Lower lobe of right lung (tissue), 2 donors: ENCODE results near the gene GAB2. TPM values are rescaled to one million over a fixed set of nuclear protein-coding genes. Genes with fewer than 3 reads are reported as not detected.

ENCODE experiments used
- ATAC-seq, 2 donors: fragments of 200-7000 bp; cut with Tn5 transposase; one replicate each; pipeline ENCODE4 v1.9.1; 2020 to 2022; ENCODE audit warnings: mild to moderate bottlenecking in 2 of 2, moderate library complexity in 2 of 2
- DNase-seq: peaks from one replicate; pipeline ENCODE4 v3.0.0-alpha.2; 2020
- H3K27ac ChIP-seq: fragments of 200-600 bp; one replicate; pipeline ENCODE4 v1.8.0; 2022
- H3K27me3 ChIP-seq: fragments of 200-600 bp; one replicate; pipeline ENCODE4 v1.8.0; 2022; ENCODE audit warnings: low read depth
- H3K36me3 ChIP-seq: fragments of 200-600 bp; one replicate; pipeline ENCODE4 v1.8.0; 2022; ENCODE audit warnings: mild to moderate bottlenecking
- H3K4me1 ChIP-seq: fragments of 200-600 bp; one replicate; pipeline ENCODE4 v1.8.0; 2022
- H3K4me3 ChIP-seq: fragments of 200-600 bp; one replicate; pipeline ENCODE4 v1.8.0; 2022; ENCODE audit warnings: mild to moderate bottlenecking
- H3K9me3 ChIP-seq: fragments of 200-600 bp; one replicate; pipeline ENCODE4 v1.8.0; 2022
- CTCF ChIP-seq: fragments of 200-600 bp; IDR thresholded peaks from one replicate; pipeline ENCODE4 v1.8.0; 2022; ENCODE audit warnings: antibody characterized with exemption, mild to moderate bottlenecking
- intact Hi-C: fragments of 100-400 bp; cut with DNase I; formaldehyde crosslinking; loops from one replicate; pipeline ENCODE4 v1.11.0; 2022
- total RNA-seq: library from RNA; stranded (reverse); fragmentation: NEBNext Ultra II Directional; extraction: Animal tissue kit (Norgen Biotek cat#: 25700); gene quantifications from one replicate; pipeline ENCODE4 v1.2.1, GENCODE V29; 2021
- donor health status: DM: no; HTN: yes; CAD: no; lungs with severe emphysema.

The GAB2 gene
- total RNA-seq, 1 donor from 2014 or later, result 64.2 TPM

GRCh38 chr11:78221396-78222315, 196.0 kb downstream of the GAB2 start:
- intact Hi-C loops, result no loop called here
- no peak for ATAC-seq
- H3K27ac ChIP-seq, result no peak overlapping the region
- H3K9me3 ChIP-seq, result no peaks in the 10 kb centered on the region
- no peak overlapping the region for H3K4me3 ChIP-seq
- H3K4me1 ChIP-seq, result no peaks in the 10 kb centered on the region
- no peaks in the 10 kb centered on the region for H3K27me3 ChIP-seq
- H3K36me3 ChIP-seq, result peaks cover 97% of the 10 kb centered on the region
- no peak for DNase-seq
- no peak for TF ChIP-seq CTCF

- no peak for DNase-seq
- intact Hi-C loops, result no loop called here
- no peak for TF ChIP-seq CTCF
- no peak for ATAC-seq
- Histone ChIP-seq H3K27ac (no peak overlapping the region), H3K9me3 (no peaks in the 10 kb centered on the region), H3K36me3 (peaks cover 97% of the 10 kb centered on the region), H3K4me1 (no peaks in the 10 kb centered on the region), H3K27me3 (no peaks in the 10 kb centered on the region), H3K4me3 (no peak overlapping the region)
Measured at GRCh38 chr11:78220218-78221157, 197.1 kb downstream of the GAB2 start.

- H3K9me3 ChIP-seq, result no peaks in the 10 kb centered on the region
- no peaks in the 10 kb centered on the region for H3K4me1 ChIP-seq
- H3K36me3 ChIP-seq, result peaks cover 96% of the 10 kb centered on the region
- DNase-seq (no peak), ATAC-seq (no peak)
- H3K4me3 ChIP-seq, result no peak overlapping the region
- intact Hi-C loops, result no loop called here
- TF ChIP-seq CTCF, result no peak
- no peak overlapping the region for H3K27ac ChIP-seq
- no peaks in the 10 kb centered on the region for H3K27me3 ChIP-seq
Measured at GRCh38 chr11:78219493-78220217, 198.0 kb downstream of the GAB2 start.

GRCh38 chr11:78218707-78219492, 198.7 kb downstream of the GAB2 start:
- Histone ChIP-seq H3K4me1 (no peaks in the 10 kb centered on the region), H3K36me3 (peaks cover 94% of the 10 kb centered on the region), H3K27me3 (no peaks in the 10 kb centered on the region), H3K27ac (no peak overlapping the region), H3K4me3 (no peak overlapping the region), H3K9me3 (no peaks in the 10 kb centered on the region)
- ATAC-seq (no peak), DNase-seq (no peak)
- no peak for TF ChIP-seq CTCF
- intact Hi-C loops, result no loop called here
